Fibroblast of lung (primary cell): ENCODE data around the gene NCBP2. TPM values are rescaled to one million over a fixed set of nuclear protein-coding genes. Genes with fewer than 3 reads are reported as not detected.

Experiments used
- DNase-seq, 2 donors: peaks; one replicate each; pipeline versions ENCODE4 v3.0.0 to v3.0.0-alpha.2; 2010; ENCODE audit warnings: low read depth in 2 of 2
- H2AFZ ChIP-seq: 2 replicates; pipeline ENCODE4 v1.5.1; 2012; ENCODE audit warnings: low read length, control low read depth, inconsistent platforms
- H3K27ac ChIP-seq: 2 replicates; pipeline ENCODE4 v1.5.1; 2011; ENCODE audit warnings: low read length, control low read depth; ENCODE audit not compliant: insufficient read depth
- H3K27me3 ChIP-seq: 2 replicates; pipeline ENCODE4 v1.5.1; 2011; ENCODE audit warnings: mild to moderate bottlenecking, low read length; ENCODE audit not compliant: control insufficient read depth, insufficient read depth
- H3K36me3 ChIP-seq: 2 replicates; pipeline ENCODE4 v1.5.1; 2011; ENCODE audit warnings: low read length; ENCODE audit not compliant: control insufficient read depth, insufficient read depth
- H3K4me1 ChIP-seq: 2 replicates; pipeline ENCODE4 v1.5.1; 2011; ENCODE audit warnings: low read length; ENCODE audit not compliant: control insufficient read depth, insufficient read depth; ENCODE audit errors: extremely low read depth
- H3K4me2 ChIP-seq: 2 replicates; pipeline ENCODE4 v1.5.1; 2011; ENCODE audit warnings: low read length, control low read depth; ENCODE audit not compliant: insufficient read depth; ENCODE audit errors: extremely low read depth
- H3K4me3 ChIP-seq, 4 experiments: fragments of 200-600 bp in 1 of 4; sonication (generic) in 1 of 4; replicated peaks in 1 of 4; 2 replicates each; pipeline ENCODE4 v1.5.1; 2011 to 2016; ENCODE audit warnings: low read length in 4 of 4, low read depth in 3 of 4, mild to moderate bottlenecking in 3 of 4, control low read depth in 2 of 4, inconsistent platforms in 1 of 4, mixed read lengths in 1 of 4; ENCODE audit not compliant: insufficient read depth in 1 of 4; ENCODE audit errors: control extremely low read depth in 1 of 4
- H3K79me2 ChIP-seq: 2 replicates; pipeline ENCODE4 v1.5.1; 2012; ENCODE audit warnings: mild to moderate bottlenecking, low read length, inconsistent platforms; ENCODE audit not compliant: control insufficient read depth, insufficient read depth
- H3K9ac ChIP-seq: 2 replicates; pipeline ENCODE4 v1.5.1; 2011; ENCODE audit warnings: mild to moderate bottlenecking, low read length, control low read depth; ENCODE audit not compliant: insufficient read depth
- H3K9me3 ChIP-seq: 2 replicates; pipeline ENCODE4 v1.5.1; 2012; ENCODE audit warnings: low read depth, low read length; ENCODE audit not compliant: control insufficient read depth, insufficient read depth
- H4K20me1 ChIP-seq: 2 replicates; pipeline ENCODE4 v1.5.1; 2011; ENCODE audit warnings: low read length; ENCODE audit not compliant: control insufficient read depth, insufficient read depth; ENCODE audit errors: extremely low read depth
- CTCF ChIP-seq, 2 donors: IDR thresholded peaks in 1 of 2; conservative IDR thresholded peaks in 1 of 2; 1 replicate in 1 of 2; 2 replicates in 1 of 2; pipeline ENCODE4 v1.5.1; 2011 to 2012; ENCODE audit warnings: low read length in 2 of 2, control low read depth in 1 of 2, inconsistent platforms in 1 of 2, low read depth in 1 of 2, mild to moderate bottlenecking in 1 of 2
- EZH2 ChIP-seq: IDR thresholded peaks from 2 replicates; pipeline ENCODE4 v1.5.1; 2012; ENCODE audit warnings: low read length, control low read depth, mild to moderate bottlenecking; ENCODE audit errors: missing control alignments
- polyA plus RNA-seq, 2 donors: library from polyadenylated mRNA; depleted of rRNA in 1 of 2; stranded (reverse) in 1 of 2; unstranded in 1 of 2; fragments of >200 nt; gene quantifications; 2 replicates each; pipeline ENCODE4 v1.2.1, GENCODE V29; 2011 to 2012; ENCODE audit warnings: missing spikeins in 1 of 2
- total RNA-seq: library from RNA; depleted of rRNA; stranded (reverse); fragments of >200 nt; gene quantifications from 2 replicates; pipeline ENCODE4 v1.2.1, GENCODE V29; 2014

NCBP2 gene
- total and polyA plus RNA-seq, 2 donors (not counting 1 experiment from before 2014, with no cell fraction given), result 65.2 to 85.9 TPM

- H3K27me3 ChIP-seq, result no peaks in the 10 kb centered on the region
Observed at GRCh38 chr3:196954832-196955231, 12.5 kb upstream of the NCBP2 start.

GRCh38 chr3:196951371-196951770, 9.0 kb upstream of the NCBP2 start:
- no peak for TF ChIP-seq EZH2
- TF ChIP-seq CTCF (conservative IDR thresholded peaks at IDR 0.05 in 1 of 2, IDR thresholded peaks at IDR 0.05 in 1 of 2; ENCODE audit: low read depth in 1 of 2, low read length in 2 of 2), result no peak
- no peak for DNase-seq
- no peak overlapping the region for H2AFZ ChIP-seq
- no peaks in the 10 kb centered on the region for H3K27me3 ChIP-seq
- H3K79me2 ChIP-seq, result no peaks in the 10 kb centered on the region
- H3K9ac ChIP-seq, result no peak overlapping the region
- H3K36me3 ChIP-seq, result no peaks in the 10 kb centered on the region
- no peak overlapping the region for H3K4me2 ChIP-seq
- no peaks in the 10 kb centered on the region for H3K9me3 ChIP-seq
- H4K20me1 ChIP-seq, result no peaks in the 10 kb centered on the region
- no peaks in the 10 kb centered on the region for H3K4me1 ChIP-seq
- no peak overlapping the region for H3K27ac ChIP-seq
- no peak overlapping the region for H3K4me3 ChIP-seq

More at GRCh38 chr3:196954832-196955231, 12.5 kb upstream of the NCBP2 start:
- no peak for DNase-seq
- H4K20me1 ChIP-seq, result no peaks in the 10 kb centered on the region
- no peaks in the 10 kb centered on the region for H3K36me3 ChIP-seq
- H2AFZ ChIP-seq, result no peak overlapping the region
- no peaks in the 10 kb centered on the region for H3K4me1 ChIP-seq
- H3K9me3 ChIP-seq, result no peaks in the 10 kb centered on the region
- H3K4me3 ChIP-seq, result no peak overlapping the region
- no peak overlapping the region for H3K27ac ChIP-seq
- H3K9ac ChIP-seq, result no peak overlapping the region
- no peaks in the 10 kb centered on the region for H3K79me2 ChIP-seq
- no peak for TF ChIP-seq EZH2
- TF ChIP-seq CTCF (conservative IDR thresholded peaks at IDR 0.05 in 1 of 2, IDR thresholded peaks at IDR 0.05 in 1 of 2; ENCODE audit: low read depth in 1 of 2, low read length in 2 of 2), result no peak
- no peak overlapping the region for H3K4me2 ChIP-seq

- DNase-seq, result no peak
- Histone ChIP-seq H3K36me3 (no peaks in the 10 kb centered on the region), H2AFZ (no peak overlapping the region), H3K27ac (no peak overlapping the region), H3K9ac (no peak overlapping the region), H3K9me3 (no peaks in the 10 kb centered on the region), H3K27me3 (no peaks in the 10 kb centered on the region), H3K4me3 (no peak overlapping the region), H3K79me2 (no peaks in the 10 kb centered on the region), H3K4me1 (no peaks in the 10 kb centered on the region), H3K4me2 (no peak overlapping the region), H4K20me1 (no peaks in the 10 kb centered on the region)
- TF ChIP-seq EZH2, result no peak
- TF ChIP-seq CTCF (conservative IDR thresholded peaks at IDR 0.05 in 1 of 2, IDR thresholded peaks at IDR 0.05 in 1 of 2; ENCODE audit: low read depth in 1 of 2, low read length in 2 of 2), result no peak
Observed at GRCh38 chr3:196949750-196950149, 7.4 kb upstream of the NCBP2 start.
